ENCODE results near the gene TCF25. TPM values are rescaled to one million over a fixed set of nuclear protein-coding genes. Genes with fewer than 3 reads are reported as not detected.

TCF25 gene
- total RNA-seq, 1 experiment from 2014 or later = 196 TPM

DNA sequence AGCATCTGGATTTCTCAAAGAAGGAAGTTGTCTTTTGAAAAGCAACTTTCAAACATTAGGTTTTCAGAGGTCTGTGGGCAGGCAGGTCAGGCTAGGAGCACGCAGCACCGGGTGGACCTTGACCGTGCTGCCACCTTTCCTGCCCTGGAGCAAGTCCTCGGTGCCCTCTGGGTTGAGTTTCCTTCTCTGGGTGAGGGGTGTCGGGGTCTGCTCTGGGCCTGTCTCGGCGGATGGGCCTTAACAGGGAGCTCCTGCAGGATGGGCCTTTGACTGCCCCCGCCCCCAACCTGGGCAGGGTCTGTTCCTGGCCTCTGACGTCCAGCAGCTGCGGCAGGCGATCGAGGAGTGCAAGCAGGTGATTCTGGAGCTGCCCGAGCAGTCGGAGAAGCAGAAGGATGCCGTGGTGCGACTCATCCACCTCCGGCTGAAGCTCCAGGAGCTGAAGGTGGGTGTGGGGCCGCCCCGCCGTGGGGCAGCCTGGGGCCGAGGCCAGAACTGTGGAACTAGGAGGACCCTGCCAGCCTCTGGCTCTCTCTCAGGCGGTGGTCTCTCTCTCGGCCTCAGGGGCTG, 83.9 kb downstream of the TCF25 start:
- ChIA-PET POLR2A (interaction anchor here (0.6 kb wide), 1 partner anchor 511 kb away, joined by 3 read pairs; no protein-coding TSS in a partner anchor), CTCF (interaction anchor here (0.6 kb wide), 1 partner anchor 256 kb away, joined by 7 read pairs; the partner anchor contains the start of gene SPATA2L)
- H3K27me3 ChIP-seq (replicated peaks; ENCODE audit: control insufficient read depth, insufficient read depth, low read length) = no peaks in the 10 kb centered on the region
- no peaks in the 10 kb centered on the region for H3K27me3 Mint-ChIP-seq (ENCODE audit: insufficient read depth, unreplicated experiment)
- peaks cover 52% of the 10 kb centered on the region for H3K36me3 Mint-ChIP-seq (ENCODE audit: insufficient read depth, unreplicated experiment)
- no peak for DNase-seq
- no TSS peak for BruUV-seq (replicated peaks)
- TF ChIP-seq, protein P1, sequence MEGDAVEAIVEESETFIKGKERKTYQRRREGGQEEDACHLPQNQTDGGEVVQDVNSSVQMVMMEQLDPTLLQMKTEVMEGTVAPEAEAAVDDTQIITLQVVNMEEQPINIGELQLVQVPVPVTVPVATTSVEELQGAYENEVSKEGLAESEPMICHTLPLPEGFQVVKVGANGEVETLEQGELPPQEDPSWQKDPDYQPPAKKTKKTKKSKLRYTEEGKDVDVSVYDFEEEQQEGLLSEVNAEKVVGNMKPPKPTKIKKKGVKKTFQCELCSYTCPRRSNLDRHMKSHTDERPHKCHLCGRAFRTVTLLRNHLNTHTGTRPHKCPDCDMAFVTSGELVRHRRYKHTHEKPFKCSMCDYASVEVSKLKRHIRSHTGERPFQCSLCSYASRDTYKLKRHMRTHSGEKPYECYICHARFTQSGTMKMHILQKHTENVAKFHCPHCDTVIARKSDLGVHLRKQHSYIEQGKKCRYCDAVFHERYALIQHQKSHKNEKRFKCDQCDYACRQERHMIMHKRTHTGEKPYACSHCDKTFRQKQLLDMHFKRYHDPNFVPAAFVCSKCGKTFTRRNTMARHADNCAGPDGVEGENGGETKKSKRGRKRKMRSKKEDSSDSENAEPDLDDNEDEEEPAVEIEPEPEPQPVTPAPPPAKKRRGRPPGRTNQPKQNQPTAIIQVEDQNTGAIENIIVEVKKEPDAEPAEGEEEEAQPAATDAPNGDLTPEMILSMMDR (IDR thresholded peaks at IDR 0.05; ENCODE audit: insufficient read depth in 1 of 2, low read depth in 1 of 2, low read length in 1 of 2, severe bottlenecking in 1 of 2, unreplicated experiment in 1 of 2) = no peak
- H3K9me3 ChIP-seq = no peaks in the 10 kb centered on the region
- H3K4me3 ChIP-seq (ENCODE audit: low read depth, low read length) = no peak overlapping the region
- no peaks in the 10 kb centered on the region for H3K4me1 Mint-ChIP-seq (ENCODE audit: low read depth, unreplicated experiment)
- H3K27ac Mint-ChIP-seq (ENCODE audit: unreplicated experiment) = no peak overlapping the region
- peaks cover 4% of the 10 kb centered on the region for H3K36me3 ChIP-seq (ENCODE audit: control insufficient read depth, insufficient read depth, low read length)
- H3K4me3 Mint-ChIP-seq (ENCODE audit: unreplicated experiment) = no peak overlapping the region
- intact Hi-C loops (cut with micrococcal nuclease; ENCODE audit: unreplicated experiment) = no loop called here
- H3K4me1 ChIP-seq = no peaks in the 10 kb centered on the region
- H3K9me3 Mint-ChIP-seq (ENCODE audit: unreplicated experiment) = no peaks in the 10 kb centered on the region

- no peaks in the 10 kb centered on the region for H3K27me3 ChIP-seq (replicated peaks; ENCODE audit: control insufficient read depth, insufficient read depth, low read length)
- Mint-ChIP-seq H3K4me1 (ENCODE audit: low read depth, unreplicated experiment) (no peaks in the 10 kb centered on the region), H3K27ac (ENCODE audit: unreplicated experiment) (no peak overlapping the region), H3K27me3 (ENCODE audit: insufficient read depth, unreplicated experiment) (no peaks in the 10 kb centered on the region), H3K4me3 (ENCODE audit: unreplicated experiment) (no peak overlapping the region), H3K36me3 (ENCODE audit: insufficient read depth, unreplicated experiment) (peaks cover 52% of the 10 kb centered on the region), H3K9me3 (ENCODE audit: unreplicated experiment) (no peaks in the 10 kb centered on the region)
- ChIA-PET POLR2A (no interaction called here), CTCF (interaction anchor here (0.6 kb wide), 1 partner anchor 257 kb away, joined by 7 read pairs; the partner anchor contains the start of gene SPATA2L)
- TF ChIP-seq, protein P1 (IDR thresholded peaks at IDR 0.05; ENCODE audit: insufficient read depth in 1 of 2, low read depth in 1 of 2, low read length in 1 of 2, severe bottlenecking in 1 of 2, unreplicated experiment in 1 of 2) = no peak
- H3K4me3 ChIP-seq (ENCODE audit: low read depth, low read length) = no peak overlapping the region
- peak; percentile 73 to 75 for DNase-seq
- no peaks in the 10 kb centered on the region for H3K4me1 ChIP-seq
- H3K9me3 ChIP-seq = no peaks in the 10 kb centered on the region
- peaks cover 4% of the 10 kb centered on the region for H3K36me3 ChIP-seq (ENCODE audit: control insufficient read depth, insufficient read depth, low read length)
- intact Hi-C loops (cut with micrococcal nuclease; ENCODE audit: unreplicated experiment) = no loop called here
- BruUV-seq (replicated peaks) = no TSS peak
Measured at GRCh38 chr16:89958068-89958467, 84.7 kb downstream of the TCF25 start.

- H3K36me3 ChIP-seq (ENCODE audit: control insufficient read depth, insufficient read depth, low read length) = peaks cover 4% of the 10 kb centered on the region
Measured at GRCh38 chr16:89958596-89958995, 85.2 kb downstream of the TCF25 start.

More at GRCh38 chr16:89958596-89958995, 85.2 kb downstream of the TCF25 start:
- TF ChIP-seq, protein P1 (IDR thresholded peaks at IDR 0.05; ENCODE audit: insufficient read depth in 1 of 2, low read depth in 1 of 2, low read length in 1 of 2, severe bottlenecking in 1 of 2, unreplicated experiment in 1 of 2) = no peak
- intact Hi-C loops (cut with micrococcal nuclease; ENCODE audit: unreplicated experiment) = no loop called here
- peaks cover 48% of the 10 kb centered on the region for H3K36me3 Mint-ChIP-seq (ENCODE audit: insufficient read depth, unreplicated experiment)
- H3K27ac Mint-ChIP-seq (ENCODE audit: unreplicated experiment) = no peak overlapping the region
- no peaks in the 10 kb centered on the region for H3K9me3 Mint-ChIP-seq (ENCODE audit: unreplicated experiment)
- no peaks in the 10 kb centered on the region for H3K9me3 ChIP-seq
- no peaks in the 10 kb centered on the region for H3K27me3 Mint-ChIP-seq (ENCODE audit: insufficient read depth, unreplicated experiment)
- ChIA-PET CTCF (no interaction called here), POLR2A (interaction anchor here (0.5 kb wide), 1 partner anchor 36 kb away, joined by 4 read pairs; no protein-coding TSS in a partner anchor)
- no peak for DNase-seq
- no peaks in the 10 kb centered on the region for H3K27me3 ChIP-seq (replicated peaks; ENCODE audit: control insufficient read depth, insufficient read depth, low read length)
- H3K4me3 ChIP-seq (ENCODE audit: low read depth, low read length) = no peak overlapping the region
- H3K4me3 Mint-ChIP-seq (ENCODE audit: unreplicated experiment) = no peak overlapping the region
- no peaks in the 10 kb centered on the region for H3K4me1 Mint-ChIP-seq (ENCODE audit: low read depth, unreplicated experiment)
- H3K4me1 ChIP-seq = no peaks in the 10 kb centered on the region
- BruUV-seq (replicated peaks) = no TSS peak

Measured in Caco-2 (cell line).